GM21619 (cell line): ENCODE measurements around the gene MUC13.
"Not testable (repeated sequence)": the region's sequence is repeated elsewhere in the genome, so short reads cannot be mapped to it uniquely, and the experiment has no call there.

Experiments used
- ATAC-seq: cut with Tn5 transposase; IDR thresholded peaks from one replicate; pipeline ENCODE4 v1.9.1; 2021; ENCODE audit not compliant: unreplicated experiment

Gene MUC13

GRCh38 chr3:124934577-124934976, at the start of gene MUC13:
Gene MUC13 (minus strand): TSS chr3:124934751. CDS start chr3:124934712, 39 bp downstream.
- ATAC-seq: no peak

GRCh38 chr3:124982855-124983254, 48.3 kb upstream of the MUC13 start:
- ATAC-seq: no peak

- ATAC-seq: no peak
Measured at GRCh38 chr3:124981472-124981871, 46.9 kb upstream of the MUC13 start.

- no peak for ATAC-seq
Measured at GRCh38 chr3:124978627-124979026, 44.1 kb upstream of the MUC13 start.

GRCh38 chr3:124976383-124976782, 41.8 kb upstream of the MUC13 start:
- no peak for ATAC-seq

- no peak for ATAC-seq
Measured at GRCh38 chr3:124974691-124975090, 40.1 kb upstream of the MUC13 start.

- ATAC-seq: no peak
Measured at GRCh38 chr3:124973290-124973689, 38.7 kb upstream of the MUC13 start.

GRCh38 chr3:124972457-124972856, 37.9 kb upstream of the MUC13 start:
- ATAC-seq: no peak

- no peak for ATAC-seq
Measured at GRCh38 chr3:124969963-124970722, 35.6 kb upstream of the MUC13 start.

GRCh38 chr3:124969190-124969589, 34.6 kb upstream of the MUC13 start:
- ATAC-seq: no peak

GRCh38 chr3:124967964-124968363, 33.4 kb upstream of the MUC13 start:
- no peak for ATAC-seq

- no peak for ATAC-seq
Measured at GRCh38 chr3:124966521-124967445, 32.2 kb upstream of the MUC13 start.

GRCh38 chr3:124965413-124965812, 30.9 kb upstream of the MUC13 start:
- no peak for ATAC-seq

- no peak for ATAC-seq
Measured at GRCh38 chr3:124964387-124964786, 29.8 kb upstream of the MUC13 start.

- no peak for ATAC-seq
Measured at GRCh38 chr3:124963755-124964154, 29.2 kb upstream of the MUC13 start.

GRCh38 chr3:124962403-124962940, 27.9 kb upstream of the MUC13 start:
- ATAC-seq: no peak

- ATAC-seq: no peak
Measured at GRCh38 chr3:124960698-124961097, 26.1 kb upstream of the MUC13 start.

GRCh38 chr3:124960105-124960504, 25.6 kb upstream of the MUC13 start:
- no peak for ATAC-seq

- ATAC-seq: not testable (repeated sequence)
Measured at GRCh38 chr3:124957951-124958350, 23.4 kb upstream of the MUC13 start.

- no peak for ATAC-seq
Measured at GRCh38 chr3:124952282-124952855, 17.8 kb upstream of the MUC13 start.

- no peak for ATAC-seq
Measured at GRCh38 chr3:124951511-124952281, 17.1 kb upstream of the MUC13 start.
